ENCODE measurements around the gene ALG8.

Gene ALG8

GRCh38 chr11:78168539-78169477 lies 29.4 kb upstream of the ALG8 start:
- no peaks in the 10 kb centered on the region for H3K9me3 ChIP-seq
- no peak for DNase-seq (ENCODE audit: low spot score in 2 of 2)
- no peaks in the 10 kb centered on the region for H3K4me1 ChIP-seq
- H3K4me3 ChIP-seq, result no peak overlapping the region
- in situ Hi-C loops (cut with MboI; ENCODE audit: low sequenced_read_pairs), result no loop called here
- H3K27me3 ChIP-seq (ENCODE audit: low read depth), result no peaks in the 10 kb centered on the region
- no peaks in the 10 kb centered on the region for H3K36me3 ChIP-seq (replicated peaks)

DNA sequence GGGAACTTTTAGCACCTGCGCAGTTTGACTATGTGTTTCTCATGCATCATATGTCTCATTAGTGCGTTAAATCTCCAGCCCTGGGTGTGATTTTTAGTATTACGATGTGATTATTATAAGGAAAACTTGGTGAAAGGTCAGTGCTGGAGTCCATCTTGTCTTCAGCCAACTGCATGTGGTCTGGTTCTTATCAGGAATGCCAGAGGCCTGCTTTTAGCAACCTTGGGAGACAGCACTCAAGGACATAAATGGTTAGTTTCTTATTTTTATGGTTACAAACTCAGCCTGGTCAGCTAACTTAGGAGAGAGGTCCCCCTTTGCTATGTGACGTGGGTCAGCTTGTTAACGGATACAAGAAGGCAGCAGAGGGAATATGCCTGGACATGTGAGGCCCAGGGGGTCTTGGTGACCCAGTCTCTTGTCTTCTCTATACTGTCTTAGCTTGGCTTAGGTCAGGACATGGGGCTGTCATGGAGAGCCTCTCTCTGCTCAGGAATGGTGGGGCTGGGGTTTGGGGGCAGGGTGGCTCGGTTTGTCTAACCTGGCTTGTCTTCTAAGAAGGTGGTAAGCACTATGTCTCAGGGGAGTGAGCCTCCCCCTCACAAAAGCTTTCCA lies 27.5 kb upstream of the ALG8 start:
- in situ Hi-C loops (cut with MboI; ENCODE audit: low sequenced_read_pairs), result no loop called here
- H3K4me1 ChIP-seq, result no peaks in the 10 kb centered on the region

DNA sequence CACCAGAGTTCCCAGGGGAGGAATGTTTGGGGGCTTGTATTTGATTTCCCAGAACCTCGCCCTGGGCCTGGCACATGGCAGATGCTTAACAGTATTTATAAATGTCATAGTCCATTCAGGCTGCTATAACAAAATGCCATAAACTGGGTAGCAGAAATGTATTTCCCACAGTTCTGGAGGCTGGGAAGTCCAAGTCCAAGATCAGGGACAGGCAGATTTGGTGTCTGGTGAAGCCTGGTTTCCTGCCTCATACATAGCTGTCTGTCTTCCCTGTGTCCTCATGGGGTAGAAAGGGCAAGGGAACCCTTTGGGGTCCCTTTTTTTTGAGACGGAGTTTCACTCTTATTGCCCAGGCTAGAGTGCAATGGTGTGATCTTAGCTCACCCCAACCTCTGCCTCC lies 25.0 kb upstream of the ALG8 start:
- Histone ChIP-seq H3K4me1 (no peaks in the 10 kb centered on the region), H3K36me3 (replicated peaks) (no peaks in the 10 kb centered on the region), H3K4me3 (no peak overlapping the region), H3K9me3 (no peaks in the 10 kb centered on the region), H3K27me3 (ENCODE audit: low read depth) (no peaks in the 10 kb centered on the region)
- in situ Hi-C loops (cut with MboI; ENCODE audit: low sequenced_read_pairs), result no loop called here
- no peak for DNase-seq (ENCODE audit: low spot score in 2 of 2)

More for the DNA sequence above, 27.5 kb upstream of the ALG8 start:
- H3K4me3 ChIP-seq, result no peak overlapping the region
- H3K36me3 ChIP-seq (replicated peaks), result no peaks in the 10 kb centered on the region
- H3K27me3 ChIP-seq (ENCODE audit: low read depth), result no peaks in the 10 kb centered on the region
- no peak for DNase-seq (ENCODE audit: low spot score in 2 of 2)
- no peaks in the 10 kb centered on the region for H3K9me3 ChIP-seq

DNA sequence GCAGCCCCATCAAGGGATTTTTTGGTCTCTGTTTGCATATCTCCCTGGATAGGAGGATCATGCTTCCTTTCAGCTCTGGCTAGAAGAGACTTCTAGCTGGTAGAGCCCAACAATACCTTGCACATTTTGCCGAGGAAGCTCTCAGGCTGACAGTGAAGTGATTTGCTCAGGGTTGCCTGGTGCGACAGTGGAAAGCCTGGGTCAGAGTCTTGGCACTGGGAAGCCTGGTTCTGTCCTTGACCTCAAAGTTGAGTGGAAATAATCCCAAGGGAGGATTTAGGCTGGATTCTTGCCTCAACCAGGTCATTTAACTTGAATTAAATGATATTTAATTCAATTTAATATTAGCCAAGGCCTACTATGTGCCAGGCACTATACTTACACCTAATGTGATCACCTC lies 24.4 kb upstream of the ALG8 start:
- H3K9me3 ChIP-seq, result no peaks in the 10 kb centered on the region
- H3K27me3 ChIP-seq (ENCODE audit: low read depth), result no peaks in the 10 kb centered on the region
- no peak overlapping the region for H3K4me3 ChIP-seq
- in situ Hi-C loops (cut with MboI; ENCODE audit: low sequenced_read_pairs), result no loop called here
- no peak for DNase-seq (ENCODE audit: low spot score in 2 of 2)
- no peaks in the 10 kb centered on the region for H3K36me3 ChIP-seq (replicated peaks)
- H3K4me1 ChIP-seq, result no peaks in the 10 kb centered on the region

DNA sequence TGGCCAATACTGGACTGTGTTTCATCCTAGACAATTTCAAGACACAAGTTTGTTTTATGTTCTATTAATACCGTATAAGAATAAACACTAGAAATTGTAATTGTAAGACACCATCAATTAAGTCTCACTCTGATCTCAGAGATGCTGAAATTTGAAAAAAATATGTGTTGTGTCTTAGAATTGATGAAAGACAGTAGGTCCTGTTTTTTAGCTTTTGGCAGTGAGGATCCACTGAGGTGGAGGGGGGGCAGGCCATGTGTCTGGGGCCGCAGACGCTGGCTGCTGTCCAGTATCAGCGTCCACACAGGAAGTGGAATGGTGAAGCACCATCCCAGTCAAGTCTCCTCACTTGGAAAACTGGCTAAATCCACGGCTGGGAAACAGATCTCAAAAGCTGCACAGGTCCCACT lies 22.5 kb upstream of the ALG8 start:
- no peaks in the 10 kb centered on the region for H3K9me3 ChIP-seq
- no peaks in the 10 kb centered on the region for H3K36me3 ChIP-seq (replicated peaks)
- no peaks in the 10 kb centered on the region for H3K27me3 ChIP-seq (ENCODE audit: low read depth)
- no peak for DNase-seq (ENCODE audit: low spot score in 2 of 2)
- in situ Hi-C loops (cut with MboI; ENCODE audit: low sequenced_read_pairs), result no loop called here
- H3K4me1 ChIP-seq, result peaks cover 2% of the 10 kb centered on the region
- H3K4me3 ChIP-seq, result no peak overlapping the region

DNA sequence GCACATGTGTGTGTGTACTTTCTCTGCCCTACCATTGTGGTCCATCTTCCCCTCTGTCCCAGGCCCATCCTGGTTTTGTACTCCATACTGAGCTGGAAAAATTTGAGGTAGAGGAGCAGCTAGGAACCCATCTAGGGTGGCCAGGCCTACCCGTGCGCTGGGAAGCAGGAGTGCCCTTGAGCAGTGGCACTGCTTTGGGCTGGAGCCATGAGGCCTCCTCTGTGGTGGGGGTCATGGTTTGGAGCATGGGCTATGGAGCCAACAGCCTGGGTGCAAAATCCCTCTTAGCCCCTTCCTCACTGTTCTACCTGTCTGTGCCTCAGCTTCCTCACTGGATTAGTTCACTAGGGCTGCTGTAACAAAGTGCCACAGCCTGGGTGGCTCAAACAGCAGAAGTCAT lies 21.9 kb upstream of the ALG8 start:
- DNase-seq (ENCODE audit: low spot score in 2 of 2), result no peak
- H3K4me3 ChIP-seq, result no peak overlapping the region
- no peaks in the 10 kb centered on the region for H3K9me3 ChIP-seq
- peaks cover 7% of the 10 kb centered on the region for H3K4me1 ChIP-seq
- H3K27me3 ChIP-seq (ENCODE audit: low read depth), result no peaks in the 10 kb centered on the region
- H3K36me3 ChIP-seq (replicated peaks), result no peaks in the 10 kb centered on the region
- in situ Hi-C loops (cut with MboI; ENCODE audit: low sequenced_read_pairs), result no loop called here

DNA sequence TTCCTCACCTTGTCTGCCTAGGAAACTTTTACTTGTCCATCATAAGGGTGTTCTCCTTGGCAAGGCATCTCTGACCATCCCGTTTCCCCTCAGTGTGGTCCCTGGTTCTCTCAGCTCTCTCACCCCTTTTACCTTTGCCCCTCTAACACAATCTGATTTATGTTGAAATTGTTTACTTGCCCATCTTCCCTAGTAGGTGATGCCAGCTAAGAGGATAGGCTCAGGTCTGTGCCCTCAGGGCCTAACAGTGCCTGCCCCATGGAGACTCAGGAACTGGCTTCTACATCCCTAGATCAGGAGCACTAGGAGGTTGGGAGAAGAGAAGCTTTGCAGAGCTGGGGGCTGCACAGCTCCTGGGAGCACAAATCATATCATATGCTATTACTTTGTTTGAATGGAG lies 21.1 kb upstream of the ALG8 start:
- in situ Hi-C loops (cut with MboI; ENCODE audit: low sequenced_read_pairs), result no loop called here
- Histone ChIP-seq H3K9me3 (no peaks in the 10 kb centered on the region), H3K4me3 (no peak overlapping the region), H3K4me1 (peaks cover 12% of the 10 kb centered on the region), H3K36me3 (replicated peaks) (no peaks in the 10 kb centered on the region), H3K27me3 (ENCODE audit: low read depth) (no peaks in the 10 kb centered on the region)
- DNase-seq (ENCODE audit: low spot score in 2 of 2), result no peak

DNA sequence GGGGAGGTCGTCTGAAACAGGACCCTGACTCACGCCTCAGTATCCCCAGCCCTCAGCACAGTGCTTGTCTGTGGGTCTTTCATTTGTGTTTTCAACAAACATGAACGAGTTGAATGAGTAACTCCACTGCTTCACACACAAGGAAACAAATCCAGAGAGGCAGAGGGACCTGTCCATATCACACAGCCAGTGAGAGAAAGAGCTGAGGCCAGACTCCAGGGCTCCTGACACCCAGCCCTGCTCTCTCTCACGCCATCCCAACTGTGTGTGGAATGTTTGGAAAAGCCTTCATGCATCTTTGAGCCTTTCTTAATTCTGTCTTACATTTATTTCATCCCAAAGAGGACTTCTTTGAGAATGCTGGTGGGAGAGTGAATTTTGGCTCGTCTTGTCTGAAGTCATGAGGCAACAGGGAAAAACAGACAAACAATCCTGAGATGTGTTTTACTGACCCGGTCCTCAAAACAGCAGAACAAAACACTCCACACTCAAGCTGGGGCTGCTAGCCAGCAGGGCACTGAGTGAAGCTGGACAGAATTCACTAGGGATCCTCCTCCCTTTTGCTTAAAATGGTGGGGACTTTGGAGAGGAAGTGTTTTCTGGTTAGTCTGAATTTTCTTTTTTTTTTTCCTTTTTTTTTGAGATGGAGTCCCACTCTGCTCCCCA lies 19.7 kb upstream of the ALG8 start:
- H3K36me3 ChIP-seq (replicated peaks), result no peaks in the 10 kb centered on the region
- no peaks in the 10 kb centered on the region for H3K27me3 ChIP-seq (ENCODE audit: low read depth)
- H3K4me3 ChIP-seq, result no peak overlapping the region
- no peaks in the 10 kb centered on the region for H3K9me3 ChIP-seq
- H3K4me1 ChIP-seq, result peaks cover 12% of the 10 kb centered on the region
- no peak for DNase-seq (ENCODE audit: low spot score in 2 of 2)
- in situ Hi-C loops (cut with MboI; ENCODE audit: low sequenced_read_pairs), result no loop called here

DNA sequence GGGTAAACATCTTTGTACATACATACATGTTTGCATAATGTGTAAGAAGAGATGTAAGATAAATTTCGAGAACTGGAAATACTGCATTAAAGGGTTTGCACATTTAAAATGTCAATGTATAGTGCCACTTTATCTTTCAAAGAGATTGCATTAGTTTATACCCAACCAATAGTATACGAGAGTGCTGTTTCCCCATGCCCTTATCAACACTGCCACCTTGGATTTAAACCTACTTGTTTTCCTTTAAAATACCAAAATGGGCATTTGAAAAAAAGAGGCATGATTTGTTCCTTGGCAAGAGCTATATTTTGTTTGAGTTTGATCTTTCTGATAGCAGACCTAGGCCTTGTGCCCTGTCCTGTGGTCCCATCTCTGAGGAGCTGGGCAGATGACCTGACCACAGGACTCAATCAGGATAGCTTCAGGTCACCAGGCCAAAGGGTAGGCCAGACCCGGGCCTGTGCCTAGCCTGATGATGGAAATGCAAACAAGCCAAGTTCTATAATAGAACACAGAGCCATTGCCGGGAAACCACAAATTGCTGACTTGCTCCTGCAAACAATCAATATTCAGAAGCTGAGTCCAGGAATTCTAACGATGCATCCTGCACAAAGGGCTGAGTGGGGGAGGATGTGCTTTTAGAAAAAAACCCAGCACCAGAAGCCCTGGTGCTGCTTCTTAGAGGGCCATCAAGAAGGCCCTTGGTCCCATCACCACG lies 16.9 kb upstream of the ALG8 start:
- in situ Hi-C loops (cut with MboI; ENCODE audit: low sequenced_read_pairs), result no loop called here
- Histone ChIP-seq H3K9me3 (no peaks in the 10 kb centered on the region), H3K27me3 (ENCODE audit: low read depth) (no peaks in the 10 kb centered on the region), H3K4me3 (no peak overlapping the region), H3K4me1 (peaks cover 12% of the 10 kb centered on the region), H3K36me3 (replicated peaks) (no peaks in the 10 kb centered on the region)
- peak; percentile 78 to 87 for DNase-seq (ENCODE audit: low spot score in 2 of 2)

- no peak for DNase-seq (ENCODE audit: low spot score in 2 of 2)
- Histone ChIP-seq H3K27me3 (ENCODE audit: low read depth) (no peaks in the 10 kb centered on the region), H3K4me1 (peaks cover 16% of the 10 kb centered on the region), H3K9me3 (no peaks in the 10 kb centered on the region), H3K4me3 (no peak overlapping the region), H3K36me3 (replicated peaks) (no peaks in the 10 kb centered on the region)
- in situ Hi-C loops (cut with MboI; ENCODE audit: low sequenced_read_pairs), result no loop called here
Observed at GRCh38 chr11:78151804-78152203, 12.4 kb upstream of the ALG8 start.

DNA sequence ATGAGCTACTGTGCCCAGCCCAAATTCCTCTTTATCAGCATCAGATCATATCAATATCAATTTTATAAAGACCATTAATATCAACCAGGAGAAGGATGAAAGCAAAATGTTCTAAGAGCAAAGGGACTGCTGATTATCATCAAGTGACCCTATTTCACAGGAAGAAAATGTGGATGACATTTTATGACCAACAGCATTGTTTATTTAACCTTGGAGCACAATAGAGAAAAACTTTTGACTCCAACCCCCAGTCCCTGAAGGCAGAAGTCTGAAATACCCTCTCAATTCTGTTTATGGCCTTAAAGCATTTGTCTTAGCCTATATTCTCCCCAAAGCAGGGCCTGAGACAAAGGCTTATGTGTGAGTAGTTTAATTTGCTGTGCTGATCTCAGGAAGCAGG lies 11.3 kb upstream of the ALG8 start:
- Histone ChIP-seq H3K4me1 (peaks cover 9% of the 10 kb centered on the region), H3K4me3 (no peak overlapping the region), H3K27me3 (ENCODE audit: low read depth) (no peaks in the 10 kb centered on the region), H3K36me3 (replicated peaks) (no peaks in the 10 kb centered on the region), H3K9me3 (no peaks in the 10 kb centered on the region)
- peak in 1 of 2 experiments; percentile 34 for DNase-seq (ENCODE audit: low spot score in 2 of 2)
- in situ Hi-C loops (cut with MboI; ENCODE audit: low sequenced_read_pairs), result no loop called here

GRCh38 chr11:78150346-78150745 lies 10.9 kb upstream of the ALG8 start:
- H3K4me3 ChIP-seq, result no peak overlapping the region
- H3K27me3 ChIP-seq (ENCODE audit: low read depth), result no peaks in the 10 kb centered on the region
- DNase-seq (ENCODE audit: low spot score in 2 of 2), result no peak
- no peaks in the 10 kb centered on the region for H3K9me3 ChIP-seq
- no peaks in the 10 kb centered on the region for H3K36me3 ChIP-seq (replicated peaks)
- H3K4me1 ChIP-seq, result peaks cover 13% of the 10 kb centered on the region
- in situ Hi-C loops (cut with MboI; ENCODE audit: low sequenced_read_pairs), result no loop called here

DNA sequence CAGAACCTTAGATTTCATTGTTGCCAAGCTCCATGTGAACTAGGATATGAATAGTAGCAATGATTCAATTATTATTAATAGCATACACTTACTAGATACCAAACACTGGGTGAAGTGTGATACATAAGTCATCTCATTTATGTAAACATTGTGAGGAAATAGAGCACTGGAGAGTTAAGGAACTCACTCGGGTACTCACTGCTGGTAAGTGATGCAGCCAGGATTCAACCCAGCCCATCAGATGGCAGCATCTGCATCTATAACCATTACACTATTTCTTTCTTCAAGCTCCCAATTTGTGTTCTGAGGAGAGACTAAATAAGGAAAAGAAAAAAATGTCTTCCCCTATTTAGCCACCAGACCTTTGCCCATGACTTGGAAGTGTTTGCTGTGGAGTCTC lies 10.2 kb upstream of the ALG8 start:
- no peak for DNase-seq (ENCODE audit: low spot score in 2 of 2)
- H3K4me1 ChIP-seq, result peaks cover 13% of the 10 kb centered on the region
- H3K36me3 ChIP-seq (replicated peaks), result no peaks in the 10 kb centered on the region
- H3K27me3 ChIP-seq (ENCODE audit: low read depth), result no peaks in the 10 kb centered on the region
- H3K4me3 ChIP-seq, result no peak overlapping the region
- H3K9me3 ChIP-seq, result no peaks in the 10 kb centered on the region
- in situ Hi-C loops (cut with MboI; ENCODE audit: low sequenced_read_pairs), result no loop called here
